K562 (cell line): ENCODE measurements around the gene PIP5K1B. TPM values are rescaled to one million over a fixed set of nuclear protein-coding genes. Genes with fewer than 3 reads are reported as not detected.

Experiments
- ATF3 ChIP-seq, 2 experiments: fragments of 450-650 bp in 1 of 2; sonication (generic) in 1 of 2; formaldehyde crosslinking in 1 of 2; IDR thresholded peaks in 1 of 2; conservative IDR thresholded peaks in 1 of 2; 2 replicates each; pipeline versions ENCODE4 v1.6.1 to v1.8.1; 2016 to 2023; ENCODE audit warnings: mild to moderate bottlenecking in 2 of 2, moderate library complexity in 2 of 2, inconsistent platforms in 1 of 2, missing genetic modification reagents in 1 of 2
- BRD9 ChIP-seq: fragments of 450-650 bp; IDR thresholded peaks from 2 replicates; pipeline ENCODE4 v1.6.1; 2018; ENCODE audit warnings: low read depth; ENCODE audit not compliant: partially characterized antibody
- BRF2 ChIP-seq: IDR thresholded peaks from 3 replicates; pipeline ENCODE4 v1.6.1; 2011; ENCODE audit warnings: borderline replicate concordance, mild to moderate bottlenecking; ENCODE audit not compliant: insufficient read length, insufficient read depth
- CTBP1 ChIP-seq: fragments of 450-650 bp; IDR thresholded peaks from 2 replicates; pipeline ENCODE4 v1.6.1; 2016; ENCODE audit warnings: borderline replicate concordance
- ERF ChIP-seq: fragments of 450-650 bp; formaldehyde crosslinking; IDR thresholded peaks from 2 replicates; pipeline ENCODE4 v1.4.0; 2020; ENCODE audit warnings: mild to moderate bottlenecking, mixed read lengths
- ESRRA ChIP-seq: fragments of 450-650 bp; IDR thresholded peaks from 2 replicates; pipeline ENCODE4 v1.6.1; 2014; ENCODE audit warnings: low read depth, mild to moderate bottlenecking, moderate library complexity, borderline replicate concordance
- FUS ChIP-seq: fragments of 200-400 bp; formaldehyde crosslinking; optimal IDR thresholded peaks from 2 replicates; pipeline ENCODE3; 2017; ENCODE audit warnings: low read depth, low read length
- HCFC1 ChIP-seq: IDR thresholded peaks from 2 replicates; pipeline ENCODE4 v1.6.1; 2012; ENCODE audit warnings: low read depth, low read length, improper control_type of control experiment
- IRF1 ChIP-seq: sonication (generic); formaldehyde crosslinking; IDR thresholded peaks from 2 replicates; pipeline ENCODE4 v1.8.0; 2022; ENCODE audit warnings: missing genetic modification reagents, mild to moderate bottlenecking, borderline replicate concordance
- KDM2B ChIP-seq: fragments of 250-450 bp; sonication (Bioruptor Pico); IDR thresholded peaks from 2 replicates; pipeline ENCODE4 v1.8.0; 2021; ENCODE audit warnings: mild to moderate bottlenecking, moderate library complexity
- KDM4B ChIP-seq, 2 experiments: fragments of 450-650 bp in 1 of 2; sonication (generic) in 1 of 2; IDR thresholded peaks; 2 replicates each; pipeline ENCODE4 v1.6.1; 2016 to 2017; ENCODE audit warnings: borderline replicate concordance in 2 of 2, antibody characterized with exemption in 1 of 2, low read depth in 1 of 2, mild to moderate bottlenecking in 1 of 2
- LEF1 ChIP-seq: fragments of 450-650 bp; IDR thresholded peaks from 2 replicates; pipeline ENCODE4 v1.6.1; 2016; ENCODE audit warnings: mild to moderate bottlenecking
- MECOM ChIP-seq: fragments of 250-450 bp; sonication (Bioruptor Pico); IDR thresholded peaks from 2 replicates; pipeline ENCODE4 v1.8.0; 2022; ENCODE audit warnings: inconsistent platforms
- MEF2D ChIP-seq: conservative IDR thresholded peaks from 2 replicates; pipeline ENCODE4 v1.6.1; 2016; ENCODE audit warnings: low read depth, missing genetic modification characterization, missing compliant biosample characterization
- MXI1 ChIP-seq: IDR thresholded peaks from 2 replicates; pipeline ENCODE4 v1.6.1; 2011; ENCODE audit warnings: low read depth, mild to moderate bottlenecking, improper control_type of control experiment, low read length
- NFIC ChIP-seq: fragments of 450-650 bp; IDR thresholded peaks from 2 replicates; pipeline ENCODE4 v1.6.1; 2017; ENCODE audit warnings: mild to moderate bottlenecking, inconsistent platforms
- NFXL1 ChIP-seq: fragments of 450-650 bp; formaldehyde crosslinking; IDR thresholded peaks from 2 replicates; pipeline ENCODE4 v1.4.0; 2021; ENCODE audit warnings: mild to moderate bottlenecking
- POLR2H ChIP-seq: IDR thresholded peaks from 2 replicates; pipeline ENCODE4 v1.6.1; 2016; ENCODE audit warnings: missing genetic modification characterization, low read depth, mild to moderate bottlenecking, control low read depth, missing compliant biosample characterization, moderate library complexity
- RB1 ChIP-seq: fragments of 450-650 bp; IDR thresholded peaks from 2 replicates; pipeline ENCODE4 v1.6.1; 2017; ENCODE audit warnings: low read depth, mild to moderate bottlenecking
- SMARCA4 ChIP-seq: fragments of 450-650 bp; IDR thresholded peaks from 2 replicates; pipeline ENCODE4 v1.6.1; 2016
- SRSF7 ChIP-seq: fragments of 200-400 bp; formaldehyde crosslinking; optimal IDR thresholded peaks from 2 replicates; pipeline ENCODE3; 2017; ENCODE audit warnings: mild to moderate bottlenecking, low read depth, low read length
- ZNF316 ChIP-seq: fragments of 450-650 bp; IDR thresholded peaks from 2 replicates; pipeline ENCODE4 v1.6.1; 2016
- polyA plus RNA-seq, 8 experiments: library from polyadenylated mRNA; depleted of rRNA in 4 of 8; stranded (reverse) in 5 of 8; unstranded in 3 of 8; fragments of >200 nt; fragmentation: Nextera tagmentation in 2 of 8; fragmentation: Illumina TruSeq in 1 of 8; extraction: Ambion mirVana in 2 of 8; extraction: Trizol in 1 of 8; gene quantifications; 2 replicates each; pipeline versions ENCODE4 v1.2.1 to v1.2.3, GENCODE V29; 2011 to 2014; ENCODE audit warnings: inconsistent platforms in 1 of 8, missing spikeins in 1 of 8
- total RNA-seq, 7 experiments: library from RNA; depleted of rRNA in 6 of 7; stranded (reverse); fragments of >200 nt in 6 of 7; fragmentation: Illumina TruSeq in 2 of 7; extraction: Trizol in 2 of 7; gene quantifications; 2 replicates each; pipeline versions ENCODE4 v1.2.1 to v1.2.3, GENCODE V29; 2011 to 2021; ENCODE audit warnings: low replicate concordance in 1 of 7
- TF ChIP-seq, protein P1 (sequence below): fragments of 450-650 bp; IDR thresholded peaks from 2 replicates; pipeline ENCODE4 v1.6.1; 2016; ENCODE audit warnings: missing biosample characterization, missing genetic modification characterization
- TF ChIP-seq, protein P2 (sequence below): fragments of 450-650 bp; IDR thresholded peaks from 2 replicates; pipeline ENCODE4 v1.6.1; 2016
- TF ChIP-seq, protein P3 (sequence below): fragments of 250-450 bp; sonication (Bioruptor Pico); IDR thresholded peaks from 2 replicates; pipeline ENCODE4 v1.8.0; 2021; ENCODE audit warnings: moderate library complexity, mild to moderate bottlenecking, inconsistent platforms

PIP5K1B gene
- total and polyA plus RNA-seq, 9 of the 15 experiments (the other 6 are each of a cell fraction or from before 2014, with no cell fraction given), result 3.1 to 12.9 (median 7.4) TPM

DNA sequence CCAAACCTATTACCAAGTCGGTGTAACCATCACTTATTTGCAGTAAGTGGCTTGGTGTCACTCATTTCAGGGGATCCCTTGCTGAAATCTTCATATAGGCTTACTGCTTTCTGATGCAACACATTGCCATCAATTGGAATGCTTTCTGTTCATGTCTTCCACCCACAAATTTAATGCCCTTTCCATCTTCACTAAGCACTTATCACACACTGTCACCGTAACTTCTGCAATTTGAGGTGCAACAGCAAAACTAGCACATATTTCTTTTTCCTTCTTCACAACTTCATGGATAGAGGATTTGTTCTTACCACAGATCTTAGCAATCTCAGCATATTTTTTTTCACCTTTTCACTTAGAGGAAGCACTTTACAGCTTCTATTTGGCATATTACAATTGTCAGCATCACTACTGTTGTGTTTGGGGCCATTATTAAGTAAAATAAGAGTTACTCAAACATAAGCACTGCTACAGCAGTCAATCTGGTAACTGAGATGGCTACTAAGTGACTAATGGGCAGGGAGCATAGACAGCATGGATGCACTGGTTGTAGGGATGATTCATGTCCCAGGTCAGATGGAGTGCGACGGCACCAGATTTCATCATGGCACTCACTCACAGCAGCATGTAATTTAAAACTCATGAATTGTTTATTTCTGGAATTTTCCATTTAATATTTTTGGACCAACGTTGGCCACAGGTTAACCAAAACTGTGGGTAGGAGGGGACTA lies 70.1 kb downstream of the PIP5K1B start (continued):
- TF ChIP-seq, protein P1, sequence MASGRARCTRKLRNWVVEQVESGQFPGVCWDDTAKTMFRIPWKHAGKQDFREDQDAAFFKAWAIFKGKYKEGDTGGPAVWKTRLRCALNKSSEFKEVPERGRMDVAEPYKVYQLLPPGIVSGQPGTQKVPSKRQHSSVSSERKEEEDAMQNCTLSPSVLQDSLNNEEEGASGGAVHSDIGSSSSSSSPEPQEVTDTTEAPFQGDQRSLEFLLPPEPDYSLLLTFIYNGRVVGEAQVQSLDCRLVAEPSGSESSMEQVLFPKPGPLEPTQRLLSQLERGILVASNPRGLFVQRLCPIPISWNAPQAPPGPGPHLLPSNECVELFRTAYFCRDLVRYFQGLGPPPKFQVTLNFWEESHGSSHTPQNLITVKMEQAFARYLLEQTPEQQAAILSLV (tag), result peak; percentile 35; the same call in 1 of the 2 replicates
- TF ChIP-seq ERF (CRISPR knock-in tag), result no peak
- no peak for TF ChIP-seq NFIC
- no peak for TF ChIP-seq IRF1
- TF ChIP-seq FUS, result no peak
- TF ChIP-seq, protein P2, sequence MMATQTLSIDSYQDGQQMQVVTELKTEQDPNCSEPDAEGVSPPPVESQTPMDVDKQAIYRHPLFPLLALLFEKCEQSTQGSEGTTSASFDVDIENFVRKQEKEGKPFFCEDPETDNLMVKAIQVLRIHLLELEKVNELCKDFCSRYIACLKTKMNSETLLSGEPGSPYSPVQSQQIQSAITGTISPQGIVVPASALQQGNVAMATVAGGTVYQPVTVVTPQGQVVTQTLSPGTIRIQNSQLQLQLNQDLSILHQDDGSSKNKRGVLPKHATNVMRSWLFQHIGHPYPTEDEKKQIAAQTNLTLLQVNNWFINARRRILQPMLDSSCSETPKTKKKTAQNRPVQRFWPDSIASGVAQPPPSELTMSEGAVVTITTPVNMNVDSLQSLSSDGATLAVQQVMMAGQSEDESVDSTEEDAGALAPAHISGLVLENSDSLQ, result peak; percentile 85
- TF ChIP-seq KDM2B (CRISPR knock-in tag), result no peak
- TF ChIP-seq LEF1, result 0 out of 2 replicates have a peak, but pooled peaks have one; percentile 49
- TF ChIP-seq RB1, result no peak
- peak; percentile 81 for TF ChIP-seq ZNF316
- TF ChIP-seq KDM4B (IDR thresholded peaks at IDR 0.05; ENCODE audit: borderline replicate concordance in 2 of 2, low read depth in 1 of 2), result no peak
- TF ChIP-seq SMARCA4, result peak; percentile 76; the same call in 1 of the 2 replicates
- no peak for TF ChIP-seq NFXL1 (CRISPR knock-in tag)
- TF ChIP-seq, protein P3, sequence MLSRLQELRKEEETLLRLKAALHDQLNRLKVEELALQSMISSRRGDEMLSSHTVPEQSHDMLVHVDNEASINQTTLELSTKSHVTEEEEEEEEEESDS (CRISPR knock-in tag), result no peak
- TF ChIP-seq MECOM, result peak; percentile 68
- TF ChIP-seq CTBP1, result peak; percentile 66; the same call in 1 of the 2 replicates
- TF ChIP-seq BRF2, result no peak
- TF ChIP-seq HCFC1, result no peak
- no peak for TF ChIP-seq ESRRA
- TF ChIP-seq SRSF7, result no peak
- peak; percentile 64 for TF ChIP-seq BRD9
- TF ChIP-seq POLR2H, result peak; percentile 64
- no peak for TF ChIP-seq MXI1
- peak; percentile 83 for TF ChIP-seq ATF3 (IDR thresholded peaks at IDR 0.05)
- TF ChIP-seq ATF3 (CRISPR knock-in tag; conservative IDR thresholded peaks at IDR 0.05), result no peak
- no peak for TF ChIP-seq MEF2D (tag)
